DOHH2 (cell line): ENCODE results near the gene PDZK1IP1.

Source experiments
- EZH2phosphoT487 ChIP-seq: fragments of 200-600 bp; sonication (generic); IDR thresholded peaks from 2 replicates; pipeline ENCODE4 v1.6.1; 2017; ENCODE audit warnings: borderline replicate concordance, mild to moderate bottlenecking, antibody characterized with exemption, low read length, moderate library complexity, mixed read lengths
- TF ChIP-seq, protein P1 (sequence below): fragments of 200-600 bp; sonication (generic); IDR thresholded peaks from one replicate; pipeline ENCODE4 v1.5.1; 2014; ENCODE audit warnings: antibody characterized with exemption, mild to moderate bottlenecking, low read depth, low read length; ENCODE audit not compliant: poor library complexity, severe bottlenecking

DNA sequence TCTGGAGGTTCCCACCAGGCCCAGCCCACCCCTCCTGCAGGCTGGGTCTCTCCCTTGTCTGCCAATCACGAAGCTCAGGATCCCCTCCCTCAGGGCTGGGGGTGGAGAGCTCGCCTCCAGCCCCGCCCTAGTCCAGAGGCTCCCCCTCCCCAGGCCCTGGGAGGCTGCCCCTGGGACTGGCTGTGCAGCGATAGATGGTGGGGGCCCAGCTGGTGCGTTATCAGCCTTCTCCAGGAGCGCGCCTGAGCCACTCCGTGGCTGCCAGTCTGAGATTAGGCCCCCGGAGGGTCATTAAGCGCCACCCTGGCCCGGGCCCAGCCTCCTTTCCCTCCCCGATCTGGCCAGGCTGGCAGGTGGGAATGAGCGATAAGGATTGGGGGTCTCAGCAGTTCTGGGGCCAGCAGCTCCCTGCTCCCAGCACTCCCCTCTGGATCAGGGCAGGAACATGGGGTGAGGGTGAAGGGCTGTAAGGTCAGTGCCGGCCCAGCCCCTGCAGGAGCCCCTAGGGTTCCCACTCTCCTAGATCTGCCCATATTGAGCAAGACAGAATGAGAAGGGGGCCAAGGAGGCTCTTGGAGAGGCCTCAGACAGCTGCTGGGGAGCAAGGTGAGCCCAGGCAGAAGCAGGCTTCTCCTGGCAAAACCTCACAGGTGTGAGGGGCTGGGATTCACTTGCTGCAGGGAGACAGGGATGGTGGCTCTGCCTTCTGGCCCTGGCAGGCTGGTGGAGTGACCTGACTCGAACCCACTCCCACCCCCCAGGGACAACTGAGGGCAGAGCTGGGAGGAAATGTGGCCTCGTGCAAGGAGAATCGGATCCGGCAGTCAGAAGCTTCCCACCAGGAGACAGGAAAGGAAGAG is 8.5 kb downstream of the PDZK1IP1 start:
- TF ChIP-seq, protein P1, sequence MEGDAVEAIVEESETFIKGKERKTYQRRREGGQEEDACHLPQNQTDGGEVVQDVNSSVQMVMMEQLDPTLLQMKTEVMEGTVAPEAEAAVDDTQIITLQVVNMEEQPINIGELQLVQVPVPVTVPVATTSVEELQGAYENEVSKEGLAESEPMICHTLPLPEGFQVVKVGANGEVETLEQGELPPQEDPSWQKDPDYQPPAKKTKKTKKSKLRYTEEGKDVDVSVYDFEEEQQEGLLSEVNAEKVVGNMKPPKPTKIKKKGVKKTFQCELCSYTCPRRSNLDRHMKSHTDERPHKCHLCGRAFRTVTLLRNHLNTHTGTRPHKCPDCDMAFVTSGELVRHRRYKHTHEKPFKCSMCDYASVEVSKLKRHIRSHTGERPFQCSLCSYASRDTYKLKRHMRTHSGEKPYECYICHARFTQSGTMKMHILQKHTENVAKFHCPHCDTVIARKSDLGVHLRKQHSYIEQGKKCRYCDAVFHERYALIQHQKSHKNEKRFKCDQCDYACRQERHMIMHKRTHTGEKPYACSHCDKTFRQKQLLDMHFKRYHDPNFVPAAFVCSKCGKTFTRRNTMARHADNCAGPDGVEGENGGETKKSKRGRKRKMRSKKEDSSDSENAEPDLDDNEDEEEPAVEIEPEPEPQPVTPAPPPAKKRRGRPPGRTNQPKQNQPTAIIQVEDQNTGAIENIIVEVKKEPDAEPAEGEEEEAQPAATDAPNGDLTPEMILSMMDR, result no peak
- TF ChIP-seq EZH2phosphoT487, result no peak
